AG09309 (cell line): ENCODE measurements around the gene PCBP3.
A peak's percentile ranks its signal among the peaks of the same experiment; 100 is the strongest.
"Not testable (repeated sequence)": the region's sequence is repeated elsewhere in the genome, so short reads cannot be mapped to it uniquely, and the experiment has no call there.

Experiments
- DNase-seq: peaks from one replicate; pipeline ENCODE4 v3.0.0-alpha.2; 2010; ENCODE audit warnings: low read depth
- H3K4me3 ChIP-seq: 2 replicates; pipeline ENCODE4 v1.5.1; 2011; ENCODE audit warnings: mild to moderate bottlenecking, low read depth, low read length, moderate library complexity; ENCODE audit not compliant: control insufficient read depth
- CTCF ChIP-seq: IDR thresholded peaks from 2 replicates; pipeline ENCODE4 v1.5.1; 2011; ENCODE audit warnings: mild to moderate bottlenecking, low read depth, low read length, inconsistent platforms; ENCODE audit not compliant: insufficient read depth, control insufficient read depth; ENCODE audit errors: missing control alignments

Gene PCBP3

GRCh38 chr21:45950740-45951515 lies 307.4 kb downstream of the PCBP3 start:
- H3K4me3 ChIP-seq: no peak overlapping the region
- TF ChIP-seq CTCF: no peak
- DNase-seq: no peak

GRCh38 chr21:45951676-45952075 lies 308.2 kb downstream of the PCBP3 start:
- no peak overlapping the region for H3K4me3 ChIP-seq
- no peak for TF ChIP-seq CTCF
- DNase-seq: no peak

- DNase-seq: not testable (repeated sequence)
Measured at GRCh38 chr21:45952527-45952926, 309.0 kb downstream of the PCBP3 start.

GRCh38 chr21:45952974-45953373 lies 309.4 kb downstream of the PCBP3 start:
- H3K4me3 ChIP-seq: no peak overlapping the region
- no peak for TF ChIP-seq CTCF

More at GRCh38 chr21:45952527-45952926, 309.0 kb downstream of the PCBP3 start:
- not testable (repeated sequence) for H3K4me3 ChIP-seq

GRCh38 chr21:45954261-45954660 lies 310.7 kb downstream of the PCBP3 start:
- peak; percentile 53 for TF ChIP-seq CTCF
- peak; percentile 42 for DNase-seq
- H3K4me3 ChIP-seq: no peak overlapping the region

More at GRCh38 chr21:45952974-45953373, 309.4 kb downstream of the PCBP3 start:
- no peak for DNase-seq

- no peak for TF ChIP-seq CTCF
- no peak for DNase-seq
- no peak overlapping the region for H3K4me3 ChIP-seq
Measured at GRCh38 chr21:45954921-45955320, 311.4 kb downstream of the PCBP3 start.

GRCh38 chr21:45957551-45957950 lies 314.0 kb downstream of the PCBP3 start:
- no peak for TF ChIP-seq CTCF
- H3K4me3 ChIP-seq: no peak overlapping the region
- DNase-seq: no peak
